Loucy (cell line): ENCODE results near the gene CRADD.

Experiments
- H2AFZ ChIP-seq: fragments of 200-600 bp; sonication (generic); 2 replicates; pipeline ENCODE4 v1.6.0; 2016; ENCODE audit warnings: antibody characterized with exemption, mild to moderate bottlenecking, low read length, moderate library complexity
- H3F3A ChIP-seq: fragments of 200-600 bp; 2 replicates; pipeline ENCODE4 v1.6.0; 2016; ENCODE audit warnings: antibody characterized with exemption, low read depth, mild to moderate bottlenecking
- H3K27me3 ChIP-seq: fragments of 200-600 bp; sonication (generic); 2 replicates; pipeline ENCODE4 v1.6.1; 2014; ENCODE audit warnings: low read length, mild to moderate bottlenecking; ENCODE audit not compliant: insufficient read depth, poor library complexity, severe bottlenecking
- H3K36me3 ChIP-seq: fragments of 200-600 bp; sonication (generic); 2 replicates; pipeline ENCODE4 v1.6.1; 2016; ENCODE audit warnings: low read length; ENCODE audit not compliant: insufficient read depth
- H3K4me1 ChIP-seq: fragments of 200-600 bp; sonication (generic); 2 replicates; pipeline ENCODE4 v1.5.1; 2014; ENCODE audit warnings: low read length, mild to moderate bottlenecking; ENCODE audit not compliant: insufficient read depth, poor library complexity, severe bottlenecking
- H3K4me2 ChIP-seq: fragments of 200-600 bp; sonication (generic); 2 replicates; pipeline ENCODE4 v1.6.0; 2014; ENCODE audit warnings: antibody characterized with exemption, low read length, low read depth, mild to moderate bottlenecking; ENCODE audit not compliant: poor library complexity, severe bottlenecking
- H3K4me3 ChIP-seq: fragments of 200-600 bp; sonication (generic); 2 replicates; pipeline ENCODE4 v1.5.1; 2014; ENCODE audit warnings: low read length, mild to moderate bottlenecking, mixed read lengths; ENCODE audit not compliant: poor library complexity, severe bottlenecking
- H3K79me2 ChIP-seq: fragments of 200-600 bp; sonication (generic); 2 replicates; pipeline ENCODE4 v1.6.1; 2014; ENCODE audit warnings: low read length; ENCODE audit not compliant: insufficient read depth
- H3K9ac ChIP-seq: fragments of 200-600 bp; sonication (generic); 2 replicates; pipeline ENCODE4 v1.6.0; 2014; ENCODE audit warnings: mild to moderate bottlenecking, low read depth, low read length, moderate library complexity; ENCODE audit not compliant: poor library complexity, severe bottlenecking
- H3K9me2 ChIP-seq: fragments of 200-600 bp; sonication (generic); replicated peaks from 2 replicates; pipeline ENCODE4 v1.6.1; 2016; ENCODE audit warnings: low read depth, low read length, mixed read lengths
- H3K9me3 ChIP-seq: fragments of 200-600 bp; sonication (generic); 2 replicates; pipeline ENCODE4 v1.6.1; 2014; ENCODE audit warnings: mild to moderate bottlenecking, antibody characterized with exemption, low read length, low read depth; ENCODE audit not compliant: insufficient read depth
- H4K20me1 ChIP-seq: fragments of 200-600 bp; sonication (generic); 2 replicates; pipeline ENCODE4 v1.6.0; 2014; ENCODE audit warnings: antibody characterized with exemption, low read length, mild to moderate bottlenecking; ENCODE audit not compliant: insufficient read depth, poor library complexity, severe bottlenecking
- CTCF ChIP-seq: fragments of 200-600 bp; sonication (generic); conservative IDR thresholded peaks from 2 replicates; pipeline ENCODE4 v1.5.1; 2014; ENCODE audit warnings: mild to moderate bottlenecking, antibody characterized with exemption, low read length
- EZH2phosphoT487 ChIP-seq: fragments of 200-600 bp; IDR thresholded peaks from 2 replicates; pipeline ENCODE4 v1.6.1; 2018; ENCODE audit warnings: antibody characterized with exemption, mild to moderate bottlenecking, moderate library complexity, borderline replicate concordance

The CRADD gene

GRCh38 chr12:93756288-93756687, 79.1 kb downstream of the CRADD start:
- Histone ChIP-seq H3K4me2 (no peak overlapping the region), H3K36me3 (no peaks in the 10 kb centered on the region), H3K9me2 (no peaks in the 10 kb centered on the region), H3K79me2 (no peaks in the 10 kb centered on the region), H3F3A (no peaks in the 10 kb centered on the region), H3K9me3 (peaks cover 18% of the 10 kb centered on the region; the same call in 1 of the 2 replicates), H4K20me1 (no peaks in the 10 kb centered on the region), H3K9ac (no peak overlapping the region), H3K4me3 (no peak overlapping the region), H3K27me3 (no peaks in the 10 kb centered on the region), H3K4me1 (peaks cover 4% of the 10 kb centered on the region), H2AFZ (no peak overlapping the region)
- TF ChIP-seq CTCF (no peak), EZH2phosphoT487 (no peak)

GRCh38 chr12:93757792-93758694, 80.9 kb downstream of the CRADD start:
- no peaks in the 10 kb centered on the region for H4K20me1 ChIP-seq
- no peak for TF ChIP-seq EZH2phosphoT487
- TF ChIP-seq CTCF = no peak
- no peaks in the 10 kb centered on the region for H3K36me3 ChIP-seq
- H3K9ac ChIP-seq = no peak overlapping the region
- no peaks in the 10 kb centered on the region for H3K9me2 ChIP-seq
- no peak overlapping the region for H3K4me3 ChIP-seq
- H3K4me1 ChIP-seq = peaks cover 17% of the 10 kb centered on the region
- no peaks in the 10 kb centered on the region for H3K79me2 ChIP-seq
- peaks cover 10% of the 10 kb centered on the region; the same call in 1 of the 2 replicates for H3K9me3 ChIP-seq
- no peak overlapping the region for H3K4me2 ChIP-seq
- H2AFZ ChIP-seq = no peak overlapping the region
- no peaks in the 10 kb centered on the region for H3F3A ChIP-seq
- H3K27me3 ChIP-seq = no peaks in the 10 kb centered on the region

- H3F3A ChIP-seq = no peaks in the 10 kb centered on the region
- H3K9me3 ChIP-seq = peaks cover 6% of the 10 kb centered on the region; the same call in 1 of the 2 replicates
- no peak overlapping the region for H3K4me2 ChIP-seq
- no peaks in the 10 kb centered on the region for H3K27me3 ChIP-seq
- H3K9ac ChIP-seq = no peak overlapping the region
- TF ChIP-seq CTCF (no peak), EZH2phosphoT487 (no peak)
- no peak overlapping the region for H3K4me3 ChIP-seq
- no peaks in the 10 kb centered on the region for H3K79me2 ChIP-seq
- H4K20me1 ChIP-seq = no peaks in the 10 kb centered on the region
- H3K9me2 ChIP-seq = no peaks in the 10 kb centered on the region
- H3K4me1 ChIP-seq = peaks cover 25% of the 10 kb centered on the region
- H3K36me3 ChIP-seq = no peaks in the 10 kb centered on the region
- no peak overlapping the region for H2AFZ ChIP-seq
These were observed 81.7 kb downstream of the CRADD start for GRCh38 chr12:93758801-93759373.
